HEK293 (cell line): ENCODE data around the gene TRPC4AP.

ENCODE experiments used
- CTCF ChIA-PET: fragments of 350-600 bp; formaldehyde crosslinking; extraction: SDS; loops from one replicate; lab custom pipeline; 2021; ENCODE audit warnings: antibody characterized with exemption; lab: Yijun Ruan, JAX
- POLR2A ChIA-PET: fragments of 300-600 bp; formaldehyde crosslinking; extraction: SDS; loops from one replicate; lab custom pipeline; 2020; ENCODE audit warnings: antibody characterized with exemption, inconsistent platforms; lab: Yijun Ruan, JAX
- H3K27ac ChIP-seq: fragments of 200-500 bp; sonication (Bioruptor generic); 2 replicates; pipeline ENCODE4 v1.5.1; 2014; ENCODE audit warnings: low read depth, low read length, control low read depth, inconsistent platforms; ENCODE audit errors: extremely low read depth
- H3K36me3 ChIP-seq, 2 experiments: fragments of 200-500 bp in 1 of 2; sonication (Bioruptor generic) in 1 of 2; 1 replicate in 1 of 2; 2 replicates in 1 of 2; pipeline ENCODE4 v1.5.1; 2014 to 2017; ENCODE audit warnings: inconsistent platforms in 2 of 2, low read length in 2 of 2; ENCODE audit not compliant: control insufficient read depth in 2 of 2, insufficient read depth in 1 of 2
- H3K4me1 ChIP-seq: fragments of 200-500 bp; sonication (Bioruptor generic); 2 replicates; pipeline ENCODE4 v1.5.1; 2014; ENCODE audit warnings: mild to moderate bottlenecking, low read length, inconsistent platforms; ENCODE audit not compliant: control insufficient read depth, insufficient read depth
- H3K4me3 ChIP-seq: 2 replicates; pipeline ENCODE4 v1.5.1; 2011; ENCODE audit warnings: low read depth, mild to moderate bottlenecking, control low read depth, low read length, moderate library complexity
- H3K9me3 ChIP-seq: fragments of 200-500 bp; sonication (Bioruptor generic); 2 replicates; pipeline ENCODE4 v1.5.1; 2014; ENCODE audit warnings: low read depth, low read length, inconsistent platforms; ENCODE audit not compliant: control insufficient read depth, insufficient read depth
- GLIS1 ChIP-seq: fragments of 450-650 bp; formaldehyde crosslinking; IDR thresholded peaks from 2 replicates; pipeline ENCODE4 v1.5.1; 2016; ENCODE audit warnings: missing biosample characterization, missing genetic modification characterization
- KLF1 ChIP-seq: fragments of 450-650 bp; formaldehyde crosslinking; IDR thresholded peaks from 2 replicates; pipeline ENCODE4 v1.5.1; 2016; ENCODE audit warnings: missing biosample characterization, missing genetic modification characterization
- KLF16 ChIP-seq: fragments of 450-650 bp; formaldehyde crosslinking; IDR thresholded peaks from 2 replicates; pipeline ENCODE4 v1.5.1; 2017; ENCODE audit warnings: missing biosample characterization, missing genetic modification characterization
- RBAK ChIP-seq: fragments of 450-650 bp; formaldehyde crosslinking; IDR thresholded peaks from 2 replicates; pipeline ENCODE4 v1.5.1; 2016; ENCODE audit warnings: missing biosample characterization, missing genetic modification characterization
- SCRT1 ChIP-seq: fragments of 450-650 bp; formaldehyde crosslinking; IDR thresholded peaks from 2 replicates; pipeline ENCODE4 v1.5.1; 2016; ENCODE audit warnings: missing biosample characterization, missing genetic modification characterization, borderline replicate concordance
- ZNF175 ChIP-seq: fragments of 450-650 bp; formaldehyde crosslinking; IDR thresholded peaks from 2 replicates; pipeline ENCODE4 v1.5.1; 2016; ENCODE audit warnings: missing biosample characterization, missing genetic modification characterization
- ZNF473 ChIP-seq: fragments of 450-650 bp; formaldehyde crosslinking; IDR thresholded peaks from 2 replicates; pipeline ENCODE4 v1.5.1; 2017; ENCODE audit warnings: missing biosample characterization, missing genetic modification characterization
- ZNF792 ChIP-seq: fragments of 450-650 bp; formaldehyde crosslinking; IDR thresholded peaks from 2 replicates; pipeline ENCODE4 v1.5.1; 2016; ENCODE audit warnings: missing biosample characterization, missing genetic modification characterization
- TF ChIP-seq, protein P1 (sequence below): fragments of 450-650 bp; IDR thresholded peaks from 2 replicates; pipeline ENCODE4 v1.5.1; 2018; ENCODE audit warnings: missing biosample characterization, missing genetic modification characterization
- TF ChIP-seq, protein P2 (sequence below): fragments of 450-650 bp; formaldehyde crosslinking; IDR thresholded peaks from 2 replicates; pipeline ENCODE4 v1.5.1; 2016; ENCODE audit warnings: missing biosample characterization, missing genetic modification characterization

TRPC4AP gene

DNA sequence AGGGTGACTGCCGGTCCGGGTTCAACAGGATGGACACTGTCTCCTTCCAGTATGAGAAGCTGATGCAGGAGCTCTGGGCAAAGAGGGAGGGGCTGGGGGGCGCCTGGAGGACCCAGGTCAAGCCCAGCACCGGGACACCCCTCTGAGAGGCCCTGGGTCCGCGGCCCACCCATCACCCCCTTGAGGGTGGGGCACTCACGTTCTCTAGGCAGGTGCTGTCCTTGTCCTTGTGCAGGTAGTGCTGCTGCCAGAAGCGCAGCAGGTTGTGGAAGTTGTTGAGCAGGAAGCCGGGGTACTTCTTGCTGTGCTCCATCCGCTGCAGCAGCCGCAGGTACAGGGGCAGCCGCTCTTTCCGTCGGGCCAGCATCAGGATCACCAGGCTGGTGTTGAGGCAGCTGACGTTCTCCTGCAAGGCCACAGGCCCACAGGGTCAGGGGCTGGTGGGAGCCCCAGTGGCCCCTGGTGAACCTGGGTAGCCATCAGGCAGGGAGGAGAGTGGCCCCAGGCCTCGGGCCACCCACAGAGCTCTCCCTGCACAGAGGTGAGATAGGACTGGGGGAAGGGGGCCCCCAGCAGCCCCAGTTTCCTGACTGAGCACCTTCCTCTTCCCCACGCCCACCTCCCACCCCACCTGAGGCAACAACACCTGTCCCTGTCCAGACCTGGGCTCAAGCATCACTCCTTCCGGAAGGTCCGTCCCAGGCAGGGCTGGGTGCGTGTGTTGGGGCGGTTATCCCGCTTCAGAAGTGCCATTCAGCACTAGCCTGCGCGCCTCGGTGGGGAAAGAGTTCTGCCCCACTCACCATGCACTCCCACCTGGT lies 89.2 kb downstream of the TRPC4AP start:
- CTCF ChIA-PET = interaction anchor here (0.6 kb wide), 1 partner anchor 436 kb away, joined by 3 read pairs; no protein-coding TSS in a partner anchor
- Histone ChIP-seq H3K36me3 (peaks cover 0 to 99% of the 10 kb centered on the region in 2 experiments), H3K4me3 (no peak overlapping the region), H3K4me1 (no peaks in the 10 kb centered on the region), H3K9me3 (no peaks in the 10 kb centered on the region), H3K27ac (no peak overlapping the region)
- TF ChIP-seq KLF16 (no peak), SCRT1 (0 out of 2 replicates have a peak, but pooled peaks have one; percentile 14), ZNF792 (no peak)
- TF ChIP-seq, protein P1, sequence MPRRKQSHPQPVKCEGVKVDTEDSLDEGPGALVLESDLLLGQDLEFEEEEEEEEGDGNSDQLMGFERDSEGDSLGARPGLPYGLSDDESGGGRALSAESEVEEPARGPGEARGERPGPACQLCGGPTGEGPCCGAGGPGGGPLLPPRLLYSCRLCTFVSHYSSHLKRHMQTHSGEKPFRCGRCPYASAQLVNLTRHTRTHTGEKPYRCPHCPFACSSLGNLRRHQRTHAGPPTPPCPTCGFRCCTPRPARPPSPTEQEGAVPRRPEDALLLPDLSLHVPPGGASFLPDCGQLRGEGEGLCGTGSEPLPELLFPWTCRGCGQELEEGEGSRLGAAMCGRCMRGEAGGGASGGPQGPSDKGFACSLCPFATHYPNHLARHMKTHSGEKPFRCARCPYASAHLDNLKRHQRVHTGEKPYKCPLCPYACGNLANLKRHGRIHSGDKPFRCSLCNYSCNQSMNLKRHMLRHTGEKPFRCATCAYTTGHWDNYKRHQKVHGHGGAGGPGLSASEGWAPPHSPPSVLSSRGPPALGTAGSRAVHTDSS (tag by site-specific recombination) = no peak
- POLR2A ChIA-PET = no interaction called here

DNA sequence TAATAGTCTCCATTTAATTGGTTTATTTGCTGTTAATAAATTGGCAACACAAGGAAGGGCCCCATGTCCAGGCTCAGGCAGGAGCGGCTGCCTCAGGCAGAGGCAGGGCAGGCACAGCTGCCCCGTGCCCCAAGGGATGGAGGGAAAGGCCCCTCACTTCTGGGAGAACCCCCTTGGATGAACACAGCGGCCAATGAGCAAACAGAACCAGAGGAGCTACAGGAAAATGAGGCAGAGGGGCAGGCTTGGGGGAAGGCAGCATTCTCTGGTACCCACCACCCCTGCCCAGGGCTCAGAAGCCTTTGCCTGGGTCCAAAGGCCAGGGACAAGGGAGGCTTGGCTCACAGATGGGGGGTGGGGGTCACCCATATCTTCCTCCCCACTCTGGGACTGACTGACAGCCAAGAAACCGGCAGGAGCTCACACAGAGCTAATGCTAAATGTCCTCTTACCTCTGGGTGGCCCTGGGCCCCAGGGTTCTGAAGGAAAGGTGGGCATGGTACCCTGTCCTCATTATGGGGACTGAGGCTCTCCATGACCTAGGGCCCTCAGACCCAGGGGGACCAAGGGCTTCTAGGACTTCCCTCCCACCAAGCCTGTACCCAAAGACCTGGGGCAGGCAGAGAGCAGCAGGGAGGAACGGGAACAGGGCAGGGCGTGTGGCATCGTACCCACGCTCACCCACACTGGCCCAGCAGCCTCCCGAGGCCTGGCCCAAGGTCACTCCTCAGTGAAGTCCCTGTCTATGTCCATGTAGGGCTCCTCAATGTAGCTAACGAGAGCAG lies 90.0 kb downstream of the TRPC4AP start:
- TF ChIP-seq RBAK (tag by site-specific recombination) (no peak), KLF1 (no peak)
- TF ChIP-seq, all 188 proteins: peak for 0
- H3K9me3 ChIP-seq = no peaks in the 10 kb centered on the region
- no peak overlapping the region for H3K27ac ChIP-seq
- CTCF ChIA-PET = interaction anchor here (0.6 to 1.1 kb wide), 3 partner anchors 16 to 436 kb away, joined by 3 to 5 read pairs (median 4); no protein-coding TSS in a partner anchor
- POLR2A ChIA-PET = no interaction called here
- no peaks in the 10 kb centered on the region for H3K4me1 ChIP-seq
- peaks cover 0 to 99% of the 10 kb centered on the region in 2 experiments for H3K36me3 ChIP-seq
- H3K4me3 ChIP-seq = no peak overlapping the region

DNA sequence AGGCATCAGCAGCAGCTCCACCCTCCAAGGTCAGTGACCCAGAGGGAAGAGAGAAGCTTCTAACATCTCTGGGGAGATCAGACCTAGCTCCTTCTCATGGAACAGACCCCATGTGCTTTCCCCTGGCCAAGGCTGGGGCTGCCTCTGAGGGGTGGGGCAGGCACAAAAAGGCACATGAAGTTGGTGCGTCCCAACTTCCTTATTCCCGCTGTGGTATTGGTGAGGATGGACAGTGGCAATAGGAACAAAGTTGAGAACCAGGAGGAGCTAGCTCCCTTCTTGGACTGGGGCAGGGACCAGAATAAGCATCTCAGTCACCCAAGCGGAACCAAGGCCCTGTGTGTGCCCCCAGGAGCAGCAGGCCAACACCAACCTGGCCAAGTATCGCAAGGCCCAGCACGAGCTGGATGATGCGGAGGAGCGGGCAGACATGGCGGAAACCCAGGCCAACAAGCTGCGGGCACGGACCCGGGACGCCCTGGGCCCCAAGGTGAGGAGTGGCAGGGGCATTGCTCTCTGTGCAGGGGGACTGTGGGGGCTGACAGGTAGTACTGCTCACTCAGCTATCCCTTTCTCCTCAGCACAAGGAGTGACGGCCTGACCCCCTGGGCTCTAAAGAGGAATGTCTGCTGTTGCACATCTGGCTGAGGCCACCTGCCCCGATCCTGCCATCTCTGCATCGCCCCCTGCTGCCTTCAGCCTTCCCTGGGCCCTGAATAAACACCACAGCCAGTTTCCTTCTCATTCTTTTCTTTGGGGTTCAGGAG lies 90.8 kb downstream of the TRPC4AP start:
- Histone ChIP-seq H3K27ac (no peak overlapping the region), H3K9me3 (no peaks in the 10 kb centered on the region), H3K4me3 (no peak overlapping the region), H3K36me3 (peaks cover 0 to 94% of the 10 kb centered on the region in 2 experiments), H3K4me1 (no peaks in the 10 kb centered on the region)
- POLR2A ChIA-PET = no interaction called here
- CTCF ChIA-PET = interaction anchor here (0.6 to 1.1 kb wide), 5 partner anchors 17 to 267 kb away, joined by 3 to 5 read pairs (median 4); no protein-coding TSS in a partner anchor
- TF ChIP-seq, protein P2, sequence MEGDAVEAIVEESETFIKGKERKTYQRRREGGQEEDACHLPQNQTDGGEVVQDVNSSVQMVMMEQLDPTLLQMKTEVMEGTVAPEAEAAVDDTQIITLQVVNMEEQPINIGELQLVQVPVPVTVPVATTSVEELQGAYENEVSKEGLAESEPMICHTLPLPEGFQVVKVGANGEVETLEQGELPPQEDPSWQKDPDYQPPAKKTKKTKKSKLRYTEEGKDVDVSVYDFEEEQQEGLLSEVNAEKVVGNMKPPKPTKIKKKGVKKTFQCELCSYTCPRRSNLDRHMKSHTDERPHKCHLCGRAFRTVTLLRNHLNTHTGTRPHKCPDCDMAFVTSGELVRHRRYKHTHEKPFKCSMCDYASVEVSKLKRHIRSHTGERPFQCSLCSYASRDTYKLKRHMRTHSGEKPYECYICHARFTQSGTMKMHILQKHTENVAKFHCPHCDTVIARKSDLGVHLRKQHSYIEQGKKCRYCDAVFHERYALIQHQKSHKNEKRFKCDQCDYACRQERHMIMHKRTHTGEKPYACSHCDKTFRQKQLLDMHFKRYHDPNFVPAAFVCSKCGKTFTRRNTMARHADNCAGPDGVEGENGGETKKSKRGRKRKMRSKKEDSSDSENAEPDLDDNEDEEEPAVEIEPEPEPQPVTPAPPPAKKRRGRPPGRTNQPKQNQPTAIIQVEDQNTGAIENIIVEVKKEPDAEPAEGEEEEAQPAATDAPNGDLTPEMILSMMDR (tag by site-specific recombination) = 0 out of 2 replicates have a peak, but pooled peaks have one; percentile 12
- TF ChIP-seq ZNF175 (tag by site-specific recombination) (no peak), ZNF473 (no peak), GLIS1 (tag by site-specific recombination) (peak; percentile 23; the same call in 1 of the 2 replicates)
